GM19240 (cell line): ENCODE data around the gene KRTCAP2.
A peak's percentile ranks its signal among the peaks of the same experiment; 100 is the strongest.
"Not testable (repeated sequence)": the region's sequence is repeated elsewhere in the genome, so short reads cannot be mapped to it uniquely, and the experiment has no call there.

Experiments used
- DNase-seq: peaks from one replicate; pipeline ENCODE4 v3.0.0; 2011; ENCODE audit warnings: low spot score; ENCODE audit not compliant: insufficient read length

The KRTCAP2 gene

GRCh38 chr1:155172732-155173477, at the start of gene KRTCAP2:
Gene KRTCAP2 (minus strand): TSS chr1:155173304. CDS start chr1:155173224, 80 bp downstream.
- peak; percentile 99 for DNase-seq

- DNase-seq, result not testable (repeated sequence)
Measured at GRCh38 chr1:155220211-155220965, 47.3 kb upstream of the KRTCAP2 start.

- DNase-seq, result no peak
Measured at GRCh38 chr1:155219592-155220031, 46.5 kb upstream of the KRTCAP2 start.

- no peak for DNase-seq
Measured at GRCh38 chr1:155218854-155219591, 45.9 kb upstream of the KRTCAP2 start.

- DNase-seq, result not testable (repeated sequence)
Measured at GRCh38 chr1:155214702-155215101, 41.6 kb upstream of the KRTCAP2 start.

- DNase-seq, result not testable (repeated sequence)
Measured at GRCh38 chr1:155212051-155212440, 38.9 kb upstream of the KRTCAP2 start.

- not testable (repeated sequence) for DNase-seq
Measured at GRCh38 chr1:155211381-155212050, 38.4 kb upstream of the KRTCAP2 start.

GRCh38 chr1:155210314-155211104, 37.4 kb upstream of the KRTCAP2 start:
- DNase-seq, result no peak

GRCh38 chr1:155209312-155209721, 36.2 kb upstream of the KRTCAP2 start:
- no peak for DNase-seq

- DNase-seq, result peak; percentile 83
Measured at GRCh38 chr1:155208541-155209311, 35.6 kb upstream of the KRTCAP2 start, which contains the start of gene MTX1. Gene MTX1 (plus strand): TSS chr1:155208695. CDS start chr1:155208805, 110 bp downstream.

- no peak for DNase-seq
Measured at GRCh38 chr1:155207806-155208540, 34.9 kb upstream of the KRTCAP2 start, which contains the start of gene THBS3. Gene THBS3 (minus strand): TSS chr1:155207897. CDS start chr1:155207876, 21 bp downstream.

GRCh38 chr1:155206891-155207805, 34.0 kb upstream of the KRTCAP2 start:
- DNase-seq, result peak; percentile 79

- no peak for DNase-seq
Measured at GRCh38 chr1:155205969-155206593, 33.0 kb upstream of the KRTCAP2 start.

- DNase-seq, result no peak
Measured at GRCh38 chr1:155205035-155205434, 31.9 kb upstream of the KRTCAP2 start.

- DNase-seq, result no peak
Measured at GRCh38 chr1:155202731-155203515, 29.8 kb upstream of the KRTCAP2 start.

GRCh38 chr1:155202198-155202597, 29.1 kb upstream of the KRTCAP2 start:
- DNase-seq, result no peak
